GM20000 (cell line): Measurements from ENCODE around the gene MGAT4A.
A peak's percentile ranks its signal among the peaks of the same experiment; 100 is the strongest.

Source experiments
- DNase-seq: peaks from one replicate; pipeline ENCODE4 v3.0.0; 2012; ENCODE audit warnings: low spot score
- TF ChIP-seq, protein P1 (sequence below): IDR thresholded peaks from 2 replicates; pipeline ENCODE4 v1.5.1; 2012; ENCODE audit warnings: mild to moderate bottlenecking, control low read depth; ENCODE audit errors: extremely low read depth, missing control alignments

MGAT4A gene

GRCh38 chr2:98717621-98718020, 13.3 kb downstream of the MGAT4A start:
- no peak for DNase-seq
- TF ChIP-seq, protein P1, sequence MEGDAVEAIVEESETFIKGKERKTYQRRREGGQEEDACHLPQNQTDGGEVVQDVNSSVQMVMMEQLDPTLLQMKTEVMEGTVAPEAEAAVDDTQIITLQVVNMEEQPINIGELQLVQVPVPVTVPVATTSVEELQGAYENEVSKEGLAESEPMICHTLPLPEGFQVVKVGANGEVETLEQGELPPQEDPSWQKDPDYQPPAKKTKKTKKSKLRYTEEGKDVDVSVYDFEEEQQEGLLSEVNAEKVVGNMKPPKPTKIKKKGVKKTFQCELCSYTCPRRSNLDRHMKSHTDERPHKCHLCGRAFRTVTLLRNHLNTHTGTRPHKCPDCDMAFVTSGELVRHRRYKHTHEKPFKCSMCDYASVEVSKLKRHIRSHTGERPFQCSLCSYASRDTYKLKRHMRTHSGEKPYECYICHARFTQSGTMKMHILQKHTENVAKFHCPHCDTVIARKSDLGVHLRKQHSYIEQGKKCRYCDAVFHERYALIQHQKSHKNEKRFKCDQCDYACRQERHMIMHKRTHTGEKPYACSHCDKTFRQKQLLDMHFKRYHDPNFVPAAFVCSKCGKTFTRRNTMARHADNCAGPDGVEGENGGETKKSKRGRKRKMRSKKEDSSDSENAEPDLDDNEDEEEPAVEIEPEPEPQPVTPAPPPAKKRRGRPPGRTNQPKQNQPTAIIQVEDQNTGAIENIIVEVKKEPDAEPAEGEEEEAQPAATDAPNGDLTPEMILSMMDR = no peak

GRCh38 chr2:98716786-98717185, 14.1 kb downstream of the MGAT4A start:
- DNase-seq = no peak
- TF ChIP-seq, protein P1 = no peak

DNA sequence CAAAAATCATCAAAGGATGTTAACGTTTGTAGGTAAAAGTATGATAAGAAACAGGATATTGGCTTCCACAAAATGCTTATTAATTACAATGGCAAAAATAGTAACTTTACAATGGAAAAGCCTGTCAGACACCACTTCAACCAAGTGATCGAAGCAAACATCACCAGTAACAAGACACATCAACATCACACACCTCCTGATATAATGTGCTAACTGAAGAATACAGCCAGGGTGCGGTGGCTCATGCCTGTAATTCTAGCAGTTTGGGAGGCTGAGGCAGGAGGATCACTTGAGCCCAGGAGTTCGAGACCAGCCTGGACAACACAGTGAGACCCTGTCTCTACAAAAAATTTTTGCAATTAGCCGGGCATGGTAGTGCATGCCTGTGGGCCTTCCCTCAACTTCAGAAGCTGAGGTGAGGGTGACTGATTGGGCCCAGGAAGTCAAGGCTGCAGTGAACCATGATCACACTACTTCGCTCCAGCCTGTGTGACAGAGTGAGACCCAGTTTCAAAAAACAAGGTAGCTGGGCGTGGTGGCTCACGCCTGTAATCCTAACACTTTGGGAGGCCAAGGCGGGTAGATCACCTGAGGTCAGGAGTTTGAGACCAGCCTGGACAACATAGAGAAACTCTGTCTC, 15.0 kb downstream of the MGAT4A start:
- TF ChIP-seq, protein P1 = no peak
- DNase-seq = no peak

GRCh38 chr2:98713332-98714015, 17.5 kb downstream of the MGAT4A start:
- TF ChIP-seq, protein P1 = no peak
- peak; percentile 46 for DNase-seq

GRCh38 chr2:98712145-98712544, 18.8 kb downstream of the MGAT4A start:
- DNase-seq = no peak
- TF ChIP-seq, protein P1 = no peak

- DNase-seq = no peak
- TF ChIP-seq, protein P1 = no peak
Observed at GRCh38 chr2:98711506-98711905, 19.4 kb downstream of the MGAT4A start.

DNA sequence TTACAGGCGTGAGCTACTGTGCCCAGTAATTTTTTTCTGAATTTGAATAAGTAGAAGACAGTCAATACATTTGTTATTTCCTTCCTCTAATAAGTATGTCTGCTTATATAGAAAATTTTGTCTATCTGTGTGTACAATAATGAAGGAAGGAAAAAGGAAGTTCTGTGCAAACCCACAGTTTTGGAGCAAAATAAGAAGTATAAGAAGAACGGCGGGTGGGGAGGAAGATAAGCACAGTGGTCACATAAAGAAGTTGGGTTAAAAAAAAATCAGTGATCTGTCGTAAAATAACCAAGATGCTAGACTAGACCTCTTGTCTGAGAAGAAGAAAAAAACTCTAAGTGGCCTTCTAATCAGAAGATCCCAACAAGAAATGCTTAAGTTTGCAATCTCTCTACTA, 20.2 kb downstream of the MGAT4A start:
- TF ChIP-seq, protein P1 = no peak
- DNase-seq = no peak
